Muscle layer of colon (tissue), 2 donors: Measurements from ENCODE around the gene MYO18B.
"Not testable (repeated sequence)": the region's sequence is repeated elsewhere in the genome, so short reads cannot be mapped to it uniquely, and the experiment has no call there.

Experiments
- H3K27ac ChIP-seq: one replicate; pipeline ENCODE4 v1.7.0; 2013; ENCODE audit warnings: low read depth, mild to moderate bottlenecking, low read length, moderate library complexity
- H3K27me3 ChIP-seq, 2 donors: one replicate each; pipeline ENCODE4 v1.7.0; 2013; ENCODE audit warnings: low read length in 2 of 2, mild to moderate bottlenecking in 2 of 2; ENCODE audit not compliant: insufficient read depth in 2 of 2, control insufficient read depth in 1 of 2
- H3K36me3 ChIP-seq: one replicate; pipeline ENCODE4 v1.7.0; 2013; ENCODE audit warnings: mild to moderate bottlenecking, low read length; ENCODE audit not compliant: insufficient read depth
- H3K4me1 ChIP-seq: one replicate; pipeline ENCODE4 v1.7.0; 2013; ENCODE audit warnings: mild to moderate bottlenecking, low read length; ENCODE audit not compliant: insufficient read depth
- H3K4me3 ChIP-seq, 2 donors: one replicate each; pipeline ENCODE4 v1.7.0; 2013; ENCODE audit warnings: low read length in 2 of 2, low read depth in 1 of 2, mild to moderate bottlenecking in 1 of 2, moderate library complexity in 1 of 2
- H3K9ac ChIP-seq: one replicate; pipeline ENCODE4 v1.7.0; 2013; ENCODE audit warnings: low read length
- H3K9me3 ChIP-seq: one replicate; pipeline ENCODE4 v1.7.0; 2013; ENCODE audit warnings: mild to moderate bottlenecking, low read length
- donor health status: abdominal sarcoma.
- donor health status: Adenocarcinoma of cecum.

Gene MYO18B

DNA sequence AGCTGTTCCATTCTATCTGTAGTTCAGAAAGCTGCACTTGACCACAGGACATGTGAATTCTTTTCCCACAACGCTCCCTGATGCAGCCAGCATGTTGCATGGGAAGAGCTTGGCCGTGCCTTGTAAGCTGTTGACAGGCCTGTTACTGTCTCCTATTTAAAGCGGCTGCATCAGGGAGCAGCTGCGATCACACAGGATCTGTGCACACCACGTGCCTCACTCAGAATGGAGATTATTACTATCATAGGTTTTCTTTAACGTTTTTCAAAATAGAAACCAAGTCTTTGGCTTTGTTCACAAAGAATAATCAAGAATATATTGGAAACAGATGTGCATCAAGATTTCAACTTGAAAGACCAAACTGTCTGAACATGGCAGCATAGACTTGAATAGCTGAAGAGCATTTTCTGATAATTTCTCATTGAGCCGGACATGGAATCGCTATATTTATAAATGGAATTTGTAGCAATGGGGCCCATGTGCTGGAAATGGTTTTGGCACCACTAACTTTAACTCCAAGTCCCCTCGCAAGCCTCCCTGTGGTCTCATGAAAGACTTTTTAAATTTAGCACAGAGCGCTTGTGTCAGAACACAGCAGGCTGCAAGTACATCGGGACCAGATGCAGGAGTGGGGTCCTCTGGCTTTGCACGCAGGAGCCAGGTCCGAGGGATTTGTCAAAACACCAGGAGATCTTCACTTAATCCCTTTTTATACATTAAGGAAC is 40.8 kb upstream of the MYO18B start:
- H3K4me1 ChIP-seq = peaks cover 10% of the 10 kb centered on the region
- H3K27ac ChIP-seq = no peak overlapping the region
- H3K9ac ChIP-seq = no peak overlapping the region
- H3K4me3 ChIP-seq = no peak overlapping the region
- no peaks in the 10 kb centered on the region for H3K27me3 ChIP-seq
- H3K36me3 ChIP-seq = peaks cover 4% of the 10 kb centered on the region
- no peaks in the 10 kb centered on the region for H3K9me3 ChIP-seq

DNA sequence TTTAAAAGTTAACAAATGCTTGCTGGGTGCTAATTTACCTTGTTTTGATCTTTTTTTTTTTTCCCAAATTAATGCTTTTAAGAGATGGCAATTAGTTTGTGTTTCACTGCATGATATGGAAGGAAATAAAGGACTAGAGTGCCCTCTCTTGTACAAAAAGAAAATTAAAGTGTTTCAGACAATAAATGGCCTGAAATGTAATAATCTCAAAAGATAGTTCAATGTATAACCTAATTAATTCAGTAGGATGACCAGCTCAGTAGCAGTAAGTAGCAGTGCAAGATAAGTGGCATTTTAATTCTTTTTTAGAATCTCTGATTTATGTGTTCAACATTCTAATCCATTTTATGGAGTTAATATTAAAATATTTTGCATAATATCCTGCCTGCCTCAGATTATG is 39.9 kb upstream of the MYO18B start:
- Histone ChIP-seq H3K36me3 (peaks cover 8% of the 10 kb centered on the region), H3K4me1 (peaks cover 6% of the 10 kb centered on the region), H3K27ac (no peak overlapping the region), H3K9ac (no peak overlapping the region), H3K27me3 (no peaks in the 10 kb centered on the region), H3K4me3 (no peak overlapping the region), H3K9me3 (no peaks in the 10 kb centered on the region)

DNA sequence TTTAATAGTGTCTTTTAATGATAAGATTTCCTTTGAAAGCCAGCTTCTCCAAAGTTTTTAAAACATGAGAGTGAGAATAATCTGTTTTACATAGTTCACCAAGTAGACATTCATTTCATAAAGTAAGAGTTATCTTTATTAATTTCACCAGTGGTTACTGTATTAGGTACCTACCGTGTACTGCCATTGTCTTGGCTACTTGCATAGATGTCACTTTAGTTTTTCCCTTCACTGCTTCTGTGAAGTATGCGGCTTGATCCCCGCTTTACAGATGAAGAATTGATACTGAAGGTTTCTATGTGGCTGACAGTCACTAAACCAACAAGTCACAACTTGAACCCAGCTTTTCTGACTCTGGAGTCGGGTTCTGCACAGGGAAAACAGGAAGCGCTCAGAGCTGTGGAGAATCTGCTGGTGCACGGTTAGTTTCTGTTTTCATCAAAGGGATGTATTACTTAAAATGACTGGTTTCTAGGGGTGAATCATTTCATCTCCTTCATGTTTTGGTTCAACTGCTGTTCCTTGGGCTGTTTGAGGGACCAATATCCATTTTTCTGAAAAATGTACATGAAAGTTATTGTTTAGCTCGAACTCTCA is 39.3 kb upstream of the MYO18B start:
- no peaks in the 10 kb centered on the region for H3K27me3 ChIP-seq
- H3K9me3 ChIP-seq = no peaks in the 10 kb centered on the region
- H3K4me1 ChIP-seq = peaks cover 6% of the 10 kb centered on the region
- H3K4me3 ChIP-seq = no peak overlapping the region
- no peak overlapping the region for H3K9ac ChIP-seq
- no peak overlapping the region for H3K27ac ChIP-seq
- H3K36me3 ChIP-seq = peaks cover 14% of the 10 kb centered on the region

DNA sequence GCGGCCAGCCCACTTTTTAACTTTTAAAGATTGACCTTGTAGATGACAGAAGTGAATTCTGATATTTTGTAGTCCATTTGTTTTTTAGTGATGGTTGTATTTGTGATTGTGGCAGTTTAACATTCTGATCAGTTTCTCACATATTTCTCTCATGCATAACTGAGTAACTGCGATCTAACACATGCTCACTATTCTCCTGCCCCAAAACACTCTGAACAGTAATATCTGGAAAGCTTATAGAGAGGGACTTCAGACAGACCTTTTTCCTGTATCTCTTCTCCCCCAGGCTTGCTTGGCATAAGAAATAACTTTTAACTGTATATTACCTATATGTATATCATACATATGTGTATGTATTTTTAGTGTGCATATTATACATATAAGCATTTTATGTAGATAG is 37.3 kb upstream of the MYO18B start:
- Histone ChIP-seq H3K27ac (no peak overlapping the region), H3K36me3 (peaks cover 14% of the 10 kb centered on the region), H3K9ac (no peak overlapping the region), H3K9me3 (no peaks in the 10 kb centered on the region), H3K4me1 (peaks cover 6% of the 10 kb centered on the region), H3K27me3 (no peaks in the 10 kb centered on the region), H3K4me3 (no peak overlapping the region)

DNA sequence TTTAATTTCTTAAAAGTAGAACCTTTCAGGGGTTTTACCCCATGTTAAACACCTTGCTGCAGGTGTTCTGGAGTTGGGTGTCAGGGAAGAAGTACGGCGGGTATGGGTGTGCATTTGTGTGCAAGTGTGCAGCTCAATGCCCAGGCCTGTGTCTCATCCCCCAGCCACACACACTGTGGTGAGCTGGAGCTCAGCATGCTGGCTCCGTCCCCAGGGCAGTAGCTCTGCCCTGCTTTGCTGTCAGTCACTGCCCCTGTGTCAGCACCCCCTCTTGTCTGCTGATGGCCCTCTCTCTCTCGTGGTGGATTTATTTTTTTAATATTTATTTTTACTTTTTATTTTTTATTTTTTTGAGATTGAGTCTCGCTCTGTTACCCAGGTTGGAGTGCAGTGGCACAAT is 35.8 kb upstream of the MYO18B start:
- peaks cover 3% of the 10 kb centered on the region for H3K4me1 ChIP-seq
- H3K27ac ChIP-seq = no peak overlapping the region
- no peaks in the 10 kb centered on the region for H3K9me3 ChIP-seq
- no peak overlapping the region for H3K4me3 ChIP-seq
- no peaks in the 10 kb centered on the region for H3K27me3 ChIP-seq
- H3K9ac ChIP-seq = no peak overlapping the region
- H3K36me3 ChIP-seq = peaks cover 23% of the 10 kb centered on the region

DNA sequence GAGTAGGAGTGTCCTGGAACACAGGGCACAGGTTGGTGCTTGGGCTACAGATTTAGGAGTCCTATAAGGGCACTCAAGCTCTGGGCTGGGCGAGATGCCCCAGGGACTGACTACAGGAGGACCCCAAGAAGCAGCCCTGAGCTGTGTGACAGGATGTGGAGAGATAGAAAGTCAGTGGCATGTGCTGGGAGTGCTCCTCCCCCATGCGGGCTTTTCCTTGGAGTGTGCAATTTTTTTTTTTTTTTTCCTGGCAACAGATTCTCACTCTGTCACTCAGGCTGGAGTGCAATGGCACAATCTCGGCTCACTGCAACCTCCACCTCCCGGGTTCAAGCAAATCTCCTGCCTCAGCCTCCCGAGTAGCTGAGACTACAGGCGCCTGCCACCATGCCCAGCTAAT is 33.6 kb upstream of the MYO18B start:
- not testable (repeated sequence) for H3K9ac ChIP-seq, H3K27ac ChIP-seq, H3K4me3 ChIP-seq, H3K9me3 ChIP-seq, H3K27me3 ChIP-seq, H3K4me1 ChIP-seq
- peaks cover 32% of the 10 kb centered on the region for H3K36me3 ChIP-seq

DNA sequence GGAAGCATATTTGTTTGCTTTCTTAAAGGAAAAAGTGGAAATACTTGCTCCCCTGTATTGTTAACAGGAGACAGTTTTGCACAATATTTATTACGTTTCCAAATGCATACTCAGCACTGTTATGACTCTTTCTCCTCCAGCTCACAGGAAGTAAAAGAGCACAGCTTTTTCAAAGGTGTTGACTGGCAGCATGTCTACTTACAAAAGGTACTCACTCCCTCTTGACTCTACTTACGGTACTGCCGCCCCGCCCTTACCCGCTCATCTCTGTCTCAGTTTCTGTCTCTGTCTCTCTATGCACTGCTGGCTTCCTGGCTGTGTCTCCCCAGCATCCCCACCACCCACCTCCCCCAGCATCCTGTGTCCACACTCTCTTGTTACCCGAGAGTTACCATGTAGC is 32.2 kb upstream of the MYO18B start:
- no peak overlapping the region for H3K27ac ChIP-seq
- H3K36me3 ChIP-seq = peaks cover 28% of the 10 kb centered on the region

DNA sequence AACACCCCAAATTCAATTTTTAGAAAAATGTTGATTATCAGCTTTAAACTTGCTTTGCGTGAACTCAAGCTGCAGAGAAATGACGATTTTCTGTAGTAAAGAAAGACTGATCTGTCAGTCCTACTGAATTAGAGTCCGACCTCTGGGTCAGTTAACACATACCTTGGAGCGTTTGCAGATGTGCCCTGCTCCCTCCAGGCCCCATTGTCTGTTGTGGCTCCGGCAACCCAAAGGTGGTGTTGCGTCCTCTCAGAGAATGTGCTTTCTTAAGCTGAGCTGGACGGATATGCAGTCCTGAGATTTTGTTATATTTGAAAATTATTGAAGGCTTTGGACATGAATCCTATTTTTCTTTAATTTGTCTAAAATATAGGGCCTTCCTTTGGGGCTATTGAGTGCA is 31.5 kb upstream of the MYO18B start:
- Histone ChIP-seq H3K36me3 (peaks cover 28% of the 10 kb centered on the region), H3K27ac (no peak overlapping the region), H3K9me3 (no peaks in the 10 kb centered on the region), H3K9ac (no peak overlapping the region), H3K4me1 (no peaks in the 10 kb centered on the region), H3K4me3 (no peak overlapping the region), H3K27me3 (no peaks in the 10 kb centered on the region)

More for the DNA sequence above, 32.2 kb upstream of the MYO18B start:
- Histone ChIP-seq H3K27me3 (no peaks in the 10 kb centered on the region), H3K4me3 (no peak overlapping the region), H3K9me3 (no peaks in the 10 kb centered on the region), H3K9ac (no peak overlapping the region), H3K4me1 (no peaks in the 10 kb centered on the region)

DNA sequence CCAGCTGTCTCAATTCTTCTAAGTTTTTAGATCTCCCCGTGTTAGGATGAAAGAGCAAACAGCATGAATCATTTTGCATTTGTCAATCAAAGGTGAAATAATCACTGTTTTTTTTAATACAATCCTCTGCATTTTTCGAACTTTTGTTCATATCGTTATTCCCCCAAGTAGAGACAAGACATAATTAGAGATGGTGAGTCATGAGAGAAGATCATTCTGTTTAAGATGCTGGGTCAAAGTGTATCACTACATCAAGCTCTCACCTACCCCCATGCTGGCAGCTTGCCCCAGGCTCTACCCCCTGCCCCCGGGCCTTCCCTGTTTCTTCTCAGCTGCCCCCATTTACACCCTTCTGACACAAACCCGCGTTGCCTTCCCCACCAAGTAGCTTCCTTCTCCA is 30.5 kb upstream of the MYO18B start:
- H3K9me3 ChIP-seq = no peaks in the 10 kb centered on the region
- no peaks in the 10 kb centered on the region for H3K27me3 ChIP-seq
- no peak overlapping the region for H3K9ac ChIP-seq
- no peak overlapping the region for H3K4me3 ChIP-seq
- peaks cover 28% of the 10 kb centered on the region for H3K36me3 ChIP-seq
- no peaks in the 10 kb centered on the region for H3K4me1 ChIP-seq
- H3K27ac ChIP-seq = no peak overlapping the region

DNA sequence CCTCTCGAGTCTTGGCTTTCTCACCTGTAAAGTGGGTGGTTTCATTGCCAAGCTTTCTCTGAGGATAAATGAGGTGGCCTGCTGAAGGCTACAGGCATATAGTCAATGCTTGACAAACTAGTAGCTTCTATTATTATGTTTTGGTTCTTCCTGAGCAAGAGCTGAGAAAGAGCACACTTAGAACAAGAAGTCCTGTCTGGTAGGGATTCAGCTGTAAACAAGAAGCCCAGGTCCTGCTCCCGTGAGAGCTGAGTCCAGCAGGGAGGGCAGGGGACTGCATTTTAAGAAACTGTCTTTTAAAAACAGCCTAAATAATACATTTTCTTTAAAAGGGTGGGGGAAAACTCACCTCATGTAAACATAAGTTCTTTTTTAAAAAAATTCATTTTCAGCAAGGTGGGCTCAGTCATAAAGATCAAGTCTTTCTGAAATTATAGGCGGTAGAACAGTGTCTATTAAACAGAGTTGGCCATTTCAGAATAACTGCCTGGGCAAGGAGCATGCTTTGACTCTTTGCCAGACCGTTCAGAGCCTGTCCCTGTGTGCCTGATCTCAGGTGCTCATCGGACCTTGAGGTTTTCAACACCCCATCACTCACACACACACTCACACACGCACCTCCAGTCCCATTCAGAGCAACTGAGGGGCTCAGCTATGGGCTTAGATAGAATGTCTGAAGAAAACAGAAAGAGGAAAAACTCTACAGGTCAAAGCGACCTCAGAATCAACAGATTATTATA is 29.2 kb upstream of the MYO18B start:
- H3K4me1 ChIP-seq = no peaks in the 10 kb centered on the region
- H3K9ac ChIP-seq = no peak overlapping the region
- no peaks in the 10 kb centered on the region for H3K27me3 ChIP-seq
- no peaks in the 10 kb centered on the region for H3K9me3 ChIP-seq
- H3K27ac ChIP-seq = no peak overlapping the region
- H3K4me3 ChIP-seq = no peak overlapping the region
- H3K36me3 ChIP-seq = peaks cover 25% of the 10 kb centered on the region

DNA sequence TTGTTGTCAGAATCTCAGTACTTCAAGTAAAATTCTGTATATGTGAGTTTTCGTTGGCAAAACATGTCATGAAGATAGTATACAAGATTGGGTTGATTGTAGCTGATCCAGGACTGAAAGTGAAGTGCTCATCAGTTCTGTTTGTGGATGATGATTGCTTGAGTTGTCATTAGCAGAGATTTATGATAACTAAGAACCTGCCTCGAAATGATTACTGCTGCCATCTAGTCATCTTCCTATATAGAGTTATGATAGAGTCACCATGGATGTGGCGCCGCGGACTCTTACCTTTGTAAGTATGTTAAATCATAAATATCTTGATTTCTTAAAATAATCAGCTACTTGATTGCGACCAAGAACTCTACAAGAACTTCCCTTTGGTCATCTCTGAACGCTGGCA is 27.9 kb upstream of the MYO18B start:
- no peaks in the 10 kb centered on the region for H3K4me1 ChIP-seq
- peaks cover 25% of the 10 kb centered on the region for H3K36me3 ChIP-seq
- H3K27ac ChIP-seq = no peak overlapping the region
- H3K4me3 ChIP-seq = no peak overlapping the region
- H3K9ac ChIP-seq = no peak overlapping the region
- H3K27me3 ChIP-seq = no peaks in the 10 kb centered on the region
- H3K9me3 ChIP-seq = no peaks in the 10 kb centered on the region
